GM19099 (cell line): ENCODE data around the gene FBXW7.

Experiments used
- POLR2A ChIP-seq: IDR thresholded peaks from 3 replicates; pipeline ENCODE4 v1.6.1; 2011; ENCODE audit warnings: low read depth; ENCODE audit not compliant: insufficient read length; ENCODE audit errors: extremely low read depth

Gene FBXW7

GRCh38 chr4:152559641-152560040 is 23.7 kb upstream of the FBXW7 start:
- TF ChIP-seq POLR2A, result no peak

GRCh38 chr4:152558396-152558795 is 22.5 kb upstream of the FBXW7 start:
- TF ChIP-seq POLR2A, result no peak

GRCh38 chr4:152556834-152557233 is 20.9 kb upstream of the FBXW7 start:
- TF ChIP-seq POLR2A, result no peak

DNA sequence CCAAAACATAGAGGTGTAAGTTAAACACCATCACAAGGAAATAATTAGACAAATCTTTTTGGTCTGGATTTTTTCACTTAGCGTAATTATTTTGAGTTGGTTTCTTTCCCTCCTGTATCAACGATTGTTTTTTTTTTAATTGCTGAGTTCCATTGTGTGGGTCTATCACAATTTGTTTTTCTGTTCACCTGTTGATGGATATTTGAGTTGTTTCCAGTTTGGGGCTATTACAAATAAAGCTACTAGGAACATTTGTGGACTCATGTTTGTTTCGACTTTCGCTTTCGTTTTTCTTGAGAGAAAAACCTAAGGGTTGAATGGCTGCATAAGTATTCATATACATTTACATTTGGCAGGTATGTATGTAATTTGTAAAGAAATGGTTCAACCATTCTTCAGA is 20.4 kb upstream of the FBXW7 start:
- TF ChIP-seq POLR2A, result peak; percentile 9

GRCh38 chr4:152554742-152555141 is 18.9 kb upstream of the FBXW7 start:
- TF ChIP-seq POLR2A, result no peak

DNA sequence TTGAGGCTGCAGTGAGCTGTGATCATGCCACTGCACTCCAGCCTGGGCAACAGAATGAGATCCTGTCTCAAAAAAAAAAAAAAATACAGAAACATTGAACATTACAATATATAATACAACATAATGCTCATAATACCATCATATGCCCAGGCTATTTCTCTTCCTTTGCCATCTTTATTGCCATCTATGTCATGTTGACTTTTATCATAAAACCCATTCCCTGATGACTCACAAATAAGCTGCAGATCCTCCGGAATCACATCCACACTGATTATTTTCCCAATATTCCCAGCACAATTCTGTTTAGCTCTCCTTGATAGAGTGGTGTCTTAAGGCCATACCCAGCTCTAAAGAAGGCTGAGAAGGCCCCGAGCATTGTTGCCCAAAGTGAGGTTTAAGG is 9.2 kb upstream of the FBXW7 start:
- TF ChIP-seq POLR2A, result no peak

GRCh38 chr4:152540941-152541340 is 5.0 kb upstream of the FBXW7 start:
- TF ChIP-seq POLR2A, result peak; percentile 13

- TF ChIP-seq POLR2A, result peak; percentile 50
These were observed 4.4 kb upstream of the FBXW7 start for GRCh38 chr4:152540293-152540674.

GRCh38 chr4:152539556-152540292 is 3.8 kb upstream of the FBXW7 start:
- no peak for TF ChIP-seq POLR2A

- TF ChIP-seq POLR2A, result peak; percentile 2
These were observed 2.0 kb upstream of the FBXW7 start for GRCh38 chr4:152537881-152538280.

DNA sequence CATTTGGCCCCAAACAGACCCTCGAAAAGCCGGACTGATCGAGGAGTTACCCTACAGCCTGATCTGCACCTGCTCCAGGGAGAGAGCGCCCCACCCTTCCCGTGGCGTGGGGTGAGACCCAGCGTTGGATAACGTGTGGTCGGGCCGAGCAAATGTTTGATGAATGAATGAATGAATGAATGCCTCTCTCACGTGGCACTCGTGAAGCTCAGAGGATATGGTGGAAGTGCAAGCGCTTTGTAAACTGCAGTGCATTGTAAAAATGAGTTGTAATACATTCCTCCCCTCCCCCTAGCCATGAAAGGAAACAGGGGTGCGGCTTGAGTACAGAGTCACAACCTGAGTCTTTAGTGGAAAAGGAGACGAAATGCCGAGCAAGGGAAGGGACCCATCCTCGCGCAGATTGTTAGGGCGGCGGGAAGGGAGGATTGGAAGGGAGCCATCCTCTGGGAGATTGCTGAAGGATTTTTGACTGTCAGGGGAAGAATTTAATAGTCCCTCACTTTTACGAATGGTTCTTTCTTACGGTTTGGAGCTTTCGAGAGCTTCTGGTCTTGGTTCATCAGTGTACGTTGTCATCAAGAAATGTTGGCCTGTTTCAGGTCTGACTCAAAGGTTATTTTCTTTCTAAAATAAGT is 772 bp upstream of the FBXW7 start:
- TF ChIP-seq POLR2A, result no peak

DNA sequence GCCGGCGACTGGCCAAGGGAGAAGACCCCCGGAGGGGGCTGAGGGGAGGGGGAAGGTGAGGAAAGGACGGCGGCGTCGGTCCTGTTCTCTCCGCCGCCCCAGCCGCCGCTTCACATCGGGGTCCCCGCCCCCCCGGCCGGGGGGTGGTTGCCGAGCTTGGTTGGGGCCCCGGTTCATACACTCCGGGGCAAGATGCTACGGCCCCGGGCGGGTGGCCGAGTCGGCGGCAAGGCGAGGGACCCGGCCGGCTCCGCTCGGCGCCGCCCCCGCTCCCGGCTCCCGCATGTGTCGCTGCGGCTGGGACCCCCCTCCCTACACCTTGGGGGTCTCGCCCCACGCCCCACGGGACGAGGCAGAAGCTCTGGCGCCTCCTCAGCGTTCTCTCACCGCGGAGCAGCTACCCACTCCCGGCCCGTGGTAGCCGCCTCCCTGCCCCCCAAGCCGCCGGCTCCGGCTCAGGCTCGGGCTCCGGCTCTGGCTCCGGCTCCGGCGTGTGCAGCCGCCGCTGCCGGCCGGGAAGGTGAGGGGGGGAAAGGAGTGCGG is 461 bp downstream of the FBXW7 start:
- TF ChIP-seq POLR2A, result no peak

GRCh38 chr4:152534541-152535359 is 1.1 kb downstream of the FBXW7 start:
- no peak for TF ChIP-seq POLR2A

DNA sequence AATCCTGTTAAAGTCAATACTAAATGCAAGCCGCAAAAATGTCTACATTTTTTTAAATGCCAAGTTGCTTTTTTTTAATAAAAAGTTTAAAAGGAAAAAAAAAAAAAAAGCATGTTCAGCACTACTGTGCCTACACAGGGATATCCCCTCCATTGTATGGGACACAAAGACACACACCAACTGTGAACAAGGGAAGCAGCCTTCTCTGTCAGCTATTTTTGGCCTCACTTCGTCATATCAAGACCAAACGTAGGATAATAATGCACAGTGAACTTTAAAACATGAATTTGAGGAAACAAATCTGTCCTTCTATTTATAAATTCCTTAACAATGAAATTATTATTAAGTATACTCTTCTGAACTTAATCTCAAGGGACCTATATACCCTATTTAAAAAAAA is 4.4 kb downstream of the FBXW7 start:
- TF ChIP-seq POLR2A, result no peak

GRCh38 chr4:152530600-152530999 is 5.3 kb downstream of the FBXW7 start:
- no peak for TF ChIP-seq POLR2A
